Naive B cell (primary cell): ENCODE results near the gene PREP. TPM values are rescaled to one million over a fixed set of nuclear protein-coding genes. Genes with fewer than 3 reads are reported as not detected.

ENCODE experiments used
- ATAC-seq, 2 donors: fragments of 150-1000 bp; cut with Tn5 transposase; 2 replicates each; pipeline ENCODE4 v1.10.0; 2021; ENCODE audit warnings: low read depth in 2 of 2, mild to moderate bottlenecking in 2 of 2, moderate library complexity in 2 of 2
- DNase-seq: peaks from one replicate; pipeline ENCODE4 v3.0.0; 2022
- H3K27ac Mint-ChIP-seq, 6 donors: one replicate each; pipeline ENCODE4 v1.8.0; 2020 to 2022; ENCODE audit warnings: mild to moderate bottlenecking in 6 of 6, mixed read lengths in 6 of 6, moderate library complexity in 5 of 6, inconsistent platforms in 2 of 6
- H3K27me3 Mint-ChIP-seq, 3 donors: one replicate each; pipeline ENCODE4 v1.8.0; 2021 to 2022; ENCODE audit warnings: mixed read lengths in 3 of 3, mild to moderate bottlenecking in 1 of 3
- H3K36me3 Mint-ChIP-seq, 2 donors: one replicate each; pipeline ENCODE4 v1.8.0; 2020 to 2022; ENCODE audit warnings: mixed read lengths in 2 of 2, inconsistent platforms in 1 of 2, mild to moderate bottlenecking in 1 of 2
- H3K4me1 Mint-ChIP-seq, 3 donors: one replicate each; pipeline ENCODE4 v1.8.0; 2020 to 2022; ENCODE audit warnings: mixed read lengths in 3 of 3, inconsistent platforms in 1 of 3, mild to moderate bottlenecking in 1 of 3, moderate library complexity in 1 of 3
- H3K4me3 Mint-ChIP-seq, 8 donors: one replicate each; pipeline ENCODE4 v1.8.0; 2020 to 2022; ENCODE audit warnings: mild to moderate bottlenecking in 8 of 8, mixed read lengths in 8 of 8, moderate library complexity in 8 of 8, inconsistent platforms in 2 of 8
- H3K9me3 Mint-ChIP-seq, 7 donors: one replicate each; pipeline ENCODE4 v1.8.0; 2020 to 2022; ENCODE audit warnings: mixed read lengths in 7 of 7, mild to moderate bottlenecking in 5 of 7, inconsistent platforms in 2 of 7, moderate library complexity in 1 of 7
- polyA plus RNA-seq, 6 donors: library from polyadenylated mRNA; unstranded; fragments of 300-500 nt; fragmentation: Illumina TruSeq; gene quantifications; one replicate each; pipeline ENCODE4 v1.2.3, GENCODE V29; 2021; ENCODE audit warnings: low read depth in 6 of 6

PREP gene
- polyA plus RNA-seq, 6 donors from 2014 or later = 14.0 to 25.8 (median 22.8) TPM

DNA sequence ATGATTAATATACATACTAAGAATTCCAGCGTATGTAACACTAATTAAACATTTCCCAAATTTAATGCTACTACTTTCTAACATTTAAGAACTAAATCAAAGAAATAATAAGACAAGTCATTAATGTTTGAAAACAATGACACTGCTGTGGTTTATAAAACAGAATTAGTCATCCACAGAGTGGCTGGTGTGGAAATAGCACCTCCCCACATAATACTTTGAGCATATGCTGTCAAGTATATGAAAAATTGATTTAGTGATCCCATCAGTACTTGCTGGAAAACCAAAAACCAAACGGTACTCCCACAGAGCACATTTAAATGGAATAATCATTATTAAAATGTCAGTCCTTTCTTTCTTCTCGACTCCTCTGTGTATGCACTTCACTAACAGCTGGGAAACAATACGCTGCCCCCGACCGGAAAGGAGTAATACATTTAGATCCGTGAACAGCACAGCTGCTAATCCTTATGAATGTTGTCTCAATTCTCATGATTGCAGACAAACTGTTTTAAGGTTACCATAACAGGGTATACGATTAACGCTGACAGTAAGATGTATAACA, 78.4 kb downstream of the PREP start:
- H3K4me1 Mint-ChIP-seq = no peaks in the 10 kb centered on the region
- no peak overlapping the region for H3K27ac Mint-ChIP-seq
- ATAC-seq = no peak
- no peaks in the 10 kb centered on the region for H3K27me3 Mint-ChIP-seq
- H3K4me3 Mint-ChIP-seq = no peak overlapping the region
- no peak for DNase-seq
- H3K36me3 Mint-ChIP-seq = peaks cover 24 to 47% of the 10 kb centered on the region in 2 donors
- no peaks in the 10 kb centered on the region for H3K9me3 Mint-ChIP-seq

DNA sequence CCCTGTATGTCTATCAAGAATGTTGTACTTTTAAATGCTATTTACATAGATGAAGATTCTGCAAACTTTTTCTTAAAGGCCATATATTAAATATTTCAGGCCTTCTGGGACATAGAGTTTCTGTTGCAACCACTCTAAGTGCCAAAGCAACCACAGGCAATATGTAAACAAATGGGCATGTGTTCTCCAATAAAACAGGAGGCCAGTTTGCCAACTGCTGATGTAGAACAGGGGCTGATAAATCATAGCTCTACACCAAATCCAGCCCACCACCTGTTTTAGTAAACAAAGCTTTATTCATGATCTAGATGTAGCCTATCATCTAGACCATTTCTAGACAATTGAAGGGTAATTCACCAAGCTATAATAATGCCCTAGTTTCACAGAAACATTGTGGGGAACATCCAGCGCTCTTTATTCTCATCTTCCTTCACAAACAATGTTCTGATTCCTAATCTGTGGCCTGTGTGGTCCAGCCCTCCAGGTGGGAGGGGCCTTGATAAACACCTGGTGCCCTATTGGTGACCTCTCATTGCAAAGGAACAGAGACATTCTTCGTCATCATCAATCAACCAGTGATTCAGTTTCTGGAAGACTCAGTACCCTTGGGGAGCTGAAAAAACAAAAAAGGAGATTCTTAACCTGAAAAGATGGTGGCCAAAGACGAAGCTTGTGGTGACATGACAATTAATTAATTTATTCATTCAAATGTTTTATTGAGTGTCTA, 80.2 kb downstream of the PREP start:
- Mint-ChIP-seq H3K27ac (no peak overlapping the region), H3K9me3 (no peaks in the 10 kb centered on the region), H3K4me1 (no peaks in the 10 kb centered on the region), H3K36me3 (peaks cover 18 to 46% of the 10 kb centered on the region in 2 donors), H3K4me3 (no peak overlapping the region), H3K27me3 (no peaks in the 10 kb centered on the region)
- ATAC-seq = no peak
- no peak for DNase-seq

DNA sequence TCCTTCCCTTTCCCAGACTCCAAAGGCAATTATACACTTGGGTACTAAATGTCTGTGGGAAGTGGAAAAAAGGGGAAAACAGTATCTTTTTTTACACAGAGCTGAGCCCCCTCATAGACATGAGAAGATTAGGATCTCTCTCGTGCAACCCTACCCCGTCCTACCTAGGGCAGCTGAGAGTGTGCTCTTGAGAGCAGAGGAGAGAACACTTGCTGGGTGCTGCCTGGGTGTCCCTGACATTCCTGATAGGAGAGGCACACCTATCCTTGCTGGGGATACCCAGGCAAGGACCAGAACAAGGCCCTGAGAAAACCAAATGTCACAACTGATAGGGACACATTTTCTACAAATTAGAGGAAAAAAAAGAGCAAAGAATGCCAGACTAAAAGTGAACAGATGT, 81.2 kb downstream of the PREP start:
- no peak for ATAC-seq
- Mint-ChIP-seq H3K36me3 (peaks cover 18 to 46% of the 10 kb centered on the region in 2 donors), H3K9me3 (no peaks in the 10 kb centered on the region), H3K27me3 (no peaks in the 10 kb centered on the region), H3K4me3 (no peak overlapping the region), H3K4me1 (no peaks in the 10 kb centered on the region), H3K27ac (no peak overlapping the region)
- DNase-seq = no peak

DNA sequence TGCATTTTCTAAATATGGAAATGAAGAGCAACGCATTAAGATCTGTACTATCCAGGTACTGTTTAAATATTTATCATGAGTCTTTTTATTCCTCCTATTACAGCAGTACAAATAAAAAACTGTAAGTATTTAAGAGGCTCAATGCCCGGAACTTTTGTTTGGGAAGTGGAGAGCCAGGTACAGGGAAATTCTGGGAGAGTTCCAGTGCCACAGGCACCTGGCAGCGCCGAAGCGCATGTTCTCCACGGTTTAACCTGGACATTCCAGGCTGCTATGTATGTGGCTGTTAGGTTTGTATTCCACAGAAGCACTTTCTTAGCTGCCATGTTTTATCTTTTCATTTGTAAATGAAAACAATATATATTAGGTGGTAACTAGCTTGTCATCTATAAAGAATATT, 81.7 kb downstream of the PREP start:
- Mint-ChIP-seq H3K9me3 (no peaks in the 10 kb centered on the region), H3K27me3 (no peaks in the 10 kb centered on the region), H3K36me3 (peaks cover 21 to 46% of the 10 kb centered on the region in 2 donors), H3K27ac (no peak overlapping the region), H3K4me3 (no peak overlapping the region), H3K4me1 (no peaks in the 10 kb centered on the region)
- ATAC-seq = no peak
- DNase-seq = no peak

DNA sequence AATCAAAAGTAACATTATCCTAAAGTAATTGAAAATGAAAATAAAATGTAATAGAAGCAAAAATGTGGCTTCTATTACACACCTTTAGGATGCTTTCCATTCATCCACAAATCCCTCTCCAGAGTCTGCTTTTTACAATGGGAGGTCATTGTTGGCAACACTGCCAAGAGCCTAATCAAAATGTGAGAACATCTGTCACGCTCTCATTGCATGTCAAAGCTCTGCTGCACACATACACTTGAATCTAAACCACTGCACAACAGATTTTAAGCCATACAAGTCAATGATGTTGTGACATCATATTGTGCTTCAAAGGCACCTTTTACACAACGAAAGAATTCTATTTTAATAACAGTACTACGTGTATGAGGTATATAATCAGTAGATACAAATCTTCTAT, 82.1 kb downstream of the PREP start:
- no peak overlapping the region for H3K27ac Mint-ChIP-seq
- no peaks in the 10 kb centered on the region for H3K9me3 Mint-ChIP-seq
- DNase-seq (no peak), ATAC-seq (no peak)
- H3K36me3 Mint-ChIP-seq = peaks cover 25 to 45% of the 10 kb centered on the region in 2 donors
- H3K4me1 Mint-ChIP-seq = no peaks in the 10 kb centered on the region
- H3K4me3 Mint-ChIP-seq = no peak overlapping the region
- H3K27me3 Mint-ChIP-seq = no peaks in the 10 kb centered on the region

DNA sequence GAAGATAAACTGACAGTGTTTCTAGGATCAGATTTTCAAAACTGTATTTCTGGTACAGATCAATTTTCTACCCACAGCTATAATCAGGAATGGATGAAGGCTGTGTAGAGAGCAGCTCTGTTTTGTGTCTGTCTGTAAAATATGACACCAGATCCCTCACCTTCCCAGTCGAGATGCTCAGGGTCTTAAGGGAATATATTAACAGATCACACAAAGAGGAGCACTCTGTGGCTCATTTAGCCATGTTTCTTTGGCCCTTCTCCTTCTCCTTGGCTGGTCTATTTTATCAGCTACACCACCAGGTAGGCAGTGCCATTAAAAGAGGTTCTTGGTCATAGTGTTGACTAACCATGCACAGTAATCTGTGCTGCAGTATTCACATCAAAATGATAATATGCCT, 82.6 kb downstream of the PREP start:
- DNase-seq (no peak), ATAC-seq (no peak)
- no peak overlapping the region for H3K4me3 Mint-ChIP-seq
- peaks cover 26 to 42% of the 10 kb centered on the region in 2 donors for H3K36me3 Mint-ChIP-seq
- H3K27ac Mint-ChIP-seq = no peak overlapping the region
- no peaks in the 10 kb centered on the region for H3K27me3 Mint-ChIP-seq
- no peaks in the 10 kb centered on the region for H3K9me3 Mint-ChIP-seq
- no peaks in the 10 kb centered on the region for H3K4me1 Mint-ChIP-seq

DNA sequence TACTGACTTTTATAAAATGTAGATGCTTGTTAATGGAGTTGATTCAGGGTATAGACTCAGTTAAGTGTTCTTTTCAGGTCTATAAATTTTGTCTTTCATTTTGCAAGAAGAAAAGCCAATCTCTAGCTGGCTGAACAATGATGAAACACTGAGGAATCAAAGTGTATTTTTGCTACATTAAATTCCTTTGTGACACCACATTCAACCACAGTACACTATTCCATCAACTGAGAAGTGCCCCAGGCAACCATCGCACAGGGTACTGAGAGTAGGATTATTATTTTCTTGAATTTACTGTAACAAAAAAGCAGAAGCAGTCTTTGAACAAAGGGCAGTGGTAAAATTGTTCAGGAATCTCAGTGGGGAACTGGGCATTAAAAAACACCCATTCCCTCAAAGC, 83.6 kb downstream of the PREP start:
- H3K27ac Mint-ChIP-seq = no peak overlapping the region
- H3K4me3 Mint-ChIP-seq = no peak overlapping the region
- no peaks in the 10 kb centered on the region for H3K27me3 Mint-ChIP-seq
- H3K36me3 Mint-ChIP-seq = peaks cover 26 to 43% of the 10 kb centered on the region in 2 donors
- DNase-seq (no peak), ATAC-seq (no peak)
- no peaks in the 10 kb centered on the region for H3K9me3 Mint-ChIP-seq
- H3K4me1 Mint-ChIP-seq = peaks cover 0 to 3% (median 0%) of the 10 kb centered on the region in 3 donors

DNA sequence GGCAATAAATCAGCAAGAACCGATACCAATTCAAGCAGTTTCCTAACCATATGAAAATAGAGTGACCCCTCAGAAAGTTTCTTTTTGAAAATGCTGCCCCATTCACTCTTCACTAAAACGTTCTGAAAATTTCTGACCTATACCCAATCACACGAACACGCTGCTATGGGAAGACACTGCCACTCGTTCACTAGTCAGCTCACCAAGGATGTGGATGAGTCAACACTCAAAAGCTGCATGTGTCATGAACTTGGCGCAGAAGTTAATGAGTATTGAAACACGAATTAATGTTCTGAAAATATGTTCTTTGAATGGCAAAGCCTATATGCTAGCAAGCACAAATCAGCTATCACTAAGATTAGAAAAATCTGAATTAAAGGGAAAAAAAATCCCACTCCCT, 84.2 kb downstream of the PREP start:
- no peak for ATAC-seq
- peaks cover 26 to 38% of the 10 kb centered on the region in 2 donors for H3K36me3 Mint-ChIP-seq
- DNase-seq = no peak
- H3K4me1 Mint-ChIP-seq = peaks cover 0 to 3% (median 0%) of the 10 kb centered on the region in 3 donors
- no peaks in the 10 kb centered on the region for H3K9me3 Mint-ChIP-seq
- H3K27me3 Mint-ChIP-seq = no peaks in the 10 kb centered on the region
- H3K27ac Mint-ChIP-seq = no peak overlapping the region
- no peak overlapping the region for H3K4me3 Mint-ChIP-seq

DNA sequence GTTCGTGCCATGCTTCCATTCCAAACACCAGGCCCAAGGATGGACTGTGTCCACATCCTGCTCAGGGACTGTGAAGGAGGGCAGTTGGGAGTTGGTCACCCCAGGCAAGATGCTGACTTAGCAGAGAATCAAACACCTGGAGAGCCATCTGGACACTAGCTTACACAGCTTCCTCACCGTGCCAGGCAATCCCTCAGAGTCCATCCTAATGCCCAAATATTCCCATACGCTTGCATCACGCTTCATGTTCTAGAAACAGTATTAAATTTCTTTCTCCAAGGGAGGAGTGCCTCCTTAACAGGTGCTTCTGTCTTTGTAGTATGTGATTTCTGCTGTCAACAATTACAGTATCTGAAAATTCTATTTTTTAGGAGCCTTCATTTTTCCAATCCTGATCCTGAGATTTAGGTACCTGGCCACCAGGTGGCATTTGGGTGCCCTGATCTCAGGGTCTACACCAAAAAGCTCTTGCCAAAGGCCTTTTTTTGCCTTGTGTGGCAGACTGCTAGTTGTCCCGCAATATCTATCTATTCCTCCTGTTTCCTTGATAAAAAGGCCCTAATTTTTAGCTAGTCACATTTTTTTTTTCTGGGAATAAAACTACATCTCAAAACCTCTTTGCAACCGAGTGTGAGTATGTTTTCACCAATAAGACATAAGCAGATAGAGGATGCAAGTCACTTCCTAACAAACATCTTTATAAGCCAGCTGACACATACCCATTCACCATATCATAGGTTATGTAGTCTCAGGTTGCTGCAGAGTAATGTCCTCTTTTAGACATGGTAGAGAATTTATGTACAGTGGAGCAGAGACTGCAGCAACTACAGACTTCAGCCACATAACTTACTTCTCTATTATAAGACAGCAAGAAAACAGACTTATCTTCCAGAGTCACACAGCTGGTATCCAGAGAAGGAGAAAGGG, 85.0 kb downstream of the PREP start:
- H3K36me3 Mint-ChIP-seq = peaks cover 21 to 31% of the 10 kb centered on the region in 2 donors
- no peak overlapping the region for H3K4me3 Mint-ChIP-seq
- DNase-seq = no peak
- H3K9me3 Mint-ChIP-seq = no peaks in the 10 kb centered on the region
- no peaks in the 10 kb centered on the region for H3K27me3 Mint-ChIP-seq
- ATAC-seq = no peak
- peaks cover 0 to 3% (median 0%) of the 10 kb centered on the region in 3 donors for H3K4me1 Mint-ChIP-seq
- H3K27ac Mint-ChIP-seq = peak overlapping the region in 1 of 6 donors; percentile 36

DNA sequence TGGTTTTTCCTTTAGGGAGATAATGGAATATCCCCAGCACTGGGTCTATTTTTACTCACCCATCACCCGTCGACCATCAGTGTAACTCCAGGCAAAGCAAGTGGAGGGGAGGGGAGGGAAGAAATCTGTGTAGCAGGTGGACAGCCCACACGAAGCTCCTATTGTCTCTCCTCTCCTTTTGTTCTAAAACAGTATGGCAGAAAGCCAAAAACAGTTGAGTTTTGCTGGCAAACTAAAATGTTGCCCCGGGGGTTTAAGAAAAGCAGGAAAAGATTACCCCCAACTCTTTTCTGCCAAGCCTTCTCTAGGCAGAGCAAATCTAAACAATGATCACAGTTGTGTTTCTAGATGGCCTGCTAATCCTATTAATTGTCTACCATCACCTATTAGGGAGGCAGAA, 89.7 kb downstream of the PREP start:
- Mint-ChIP-seq H3K4me3 (no peak overlapping the region), H3K27me3 (no peaks in the 10 kb centered on the region), H3K27ac (peak overlapping the region in 1 of 6 donors; percentile 35), H3K9me3 (no peaks in the 10 kb centered on the region), H3K4me1 (peaks cover 0 to 7% (median 0%) of the 10 kb centered on the region in 3 donors), H3K36me3 (peaks cover 16 to 24% of the 10 kb centered on the region in 2 donors)
- DNase-seq (no peak), ATAC-seq (no peak)

DNA sequence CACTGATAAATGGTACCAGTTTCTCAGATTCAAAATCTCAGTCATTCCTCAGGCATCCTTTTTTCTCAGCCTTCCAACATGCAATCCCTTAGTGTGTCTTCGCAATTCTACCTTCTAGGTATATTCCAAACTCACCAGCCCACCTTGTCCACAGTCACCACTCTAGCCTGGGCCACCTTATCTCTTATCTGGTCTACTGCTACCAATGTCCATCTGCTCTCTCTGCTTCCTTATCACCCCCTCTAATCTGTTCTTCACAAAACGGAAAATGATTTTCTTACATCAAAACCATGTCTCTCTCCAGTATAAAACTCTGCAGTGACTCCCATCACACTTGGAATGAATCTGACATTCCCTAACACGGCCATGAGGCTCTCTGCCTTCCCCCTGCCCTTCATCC, 91.9 kb downstream of the PREP start:
- no peak for DNase-seq
- H3K27me3 Mint-ChIP-seq = no peaks in the 10 kb centered on the region
- ATAC-seq = no peak

DNA sequence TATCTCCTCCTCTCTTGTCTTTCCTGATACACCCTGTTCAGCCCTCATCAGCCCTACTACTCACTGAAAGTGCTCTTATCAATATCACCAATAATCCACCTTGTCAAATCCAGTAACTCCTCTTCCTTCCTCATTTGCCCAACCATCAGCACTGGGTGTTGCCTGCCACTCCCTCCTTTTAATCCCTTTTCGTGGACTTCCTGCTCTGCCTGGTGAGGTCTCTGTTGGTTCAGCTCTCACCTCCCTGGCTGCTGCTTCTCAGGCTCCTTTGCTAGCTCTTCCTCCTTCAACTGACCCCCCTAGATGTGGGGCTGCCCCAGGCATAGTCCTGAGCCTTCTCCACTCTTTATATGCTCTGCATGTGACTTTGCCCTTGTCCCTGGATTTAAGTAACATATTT, 92.5 kb downstream of the PREP start:
- Mint-ChIP-seq H3K9me3 (no peaks in the 10 kb centered on the region), H3K36me3 (peaks cover 13 to 16% of the 10 kb centered on the region in 2 donors), H3K27me3 (no peaks in the 10 kb centered on the region), H3K27ac (no peak overlapping the region), H3K4me3 (no peak overlapping the region), H3K4me1 (peaks cover 0 to 7% (median 2%) of the 10 kb centered on the region in 3 donors)
- DNase-seq (no peak), ATAC-seq (no peak)

More for the DNA sequence above, 91.9 kb downstream of the PREP start:
- Mint-ChIP-seq H3K27ac (no peak overlapping the region), H3K9me3 (no peaks in the 10 kb centered on the region), H3K4me3 (no peak overlapping the region), H3K4me1 (peaks cover 0 to 7% (median 2%) of the 10 kb centered on the region in 3 donors), H3K36me3 (peaks cover 11 to 19% of the 10 kb centered on the region in 2 donors)

DNA sequence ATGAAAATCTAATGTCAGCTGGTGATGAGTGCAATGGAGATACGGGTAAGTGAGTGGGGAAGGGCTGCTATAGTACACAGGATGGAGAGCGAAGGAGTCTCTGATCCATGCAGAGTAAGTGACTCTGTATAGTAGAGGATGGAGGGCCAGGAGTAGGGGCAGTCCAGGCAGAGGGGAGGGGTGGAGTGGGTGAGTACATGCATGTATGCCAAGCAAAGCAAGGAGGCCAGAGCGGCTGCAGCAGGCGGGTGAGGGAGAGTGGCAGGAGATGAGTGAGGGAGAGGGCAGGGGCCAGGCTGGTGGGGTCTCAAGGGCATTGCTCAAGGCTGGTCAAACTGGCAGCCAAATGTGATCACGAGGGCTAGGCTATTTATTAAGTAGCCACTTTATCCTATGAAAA, 94.0 kb downstream of the PREP start:
- ATAC-seq (no peak), DNase-seq (no peak)
- no peaks in the 10 kb centered on the region for H3K9me3 Mint-ChIP-seq
- H3K27me3 Mint-ChIP-seq = no peaks in the 10 kb centered on the region
- peaks cover 12 to 16% of the 10 kb centered on the region in 2 donors for H3K36me3 Mint-ChIP-seq
- H3K27ac Mint-ChIP-seq = no peak overlapping the region
- peaks cover 0 to 4% (median 2%) of the 10 kb centered on the region in 3 donors for H3K4me1 Mint-ChIP-seq
- H3K4me3 Mint-ChIP-seq = no peak overlapping the region
